ENCODE data around the gene ACACA. TPM values are rescaled to one million over a fixed set of nuclear protein-coding genes. Genes with fewer than 3 reads are reported as not detected.
A peak's percentile ranks its signal among the peaks of the same experiment; 100 is the strongest.
"Not testable (repeated sequence)": the region's sequence is repeated elsewhere in the genome, so short reads cannot be mapped to it uniquely, and the experiment has no call there.

ACACA gene
- total RNA-seq, 1 donor from 2014 or later: 122 TPM

DNA sequence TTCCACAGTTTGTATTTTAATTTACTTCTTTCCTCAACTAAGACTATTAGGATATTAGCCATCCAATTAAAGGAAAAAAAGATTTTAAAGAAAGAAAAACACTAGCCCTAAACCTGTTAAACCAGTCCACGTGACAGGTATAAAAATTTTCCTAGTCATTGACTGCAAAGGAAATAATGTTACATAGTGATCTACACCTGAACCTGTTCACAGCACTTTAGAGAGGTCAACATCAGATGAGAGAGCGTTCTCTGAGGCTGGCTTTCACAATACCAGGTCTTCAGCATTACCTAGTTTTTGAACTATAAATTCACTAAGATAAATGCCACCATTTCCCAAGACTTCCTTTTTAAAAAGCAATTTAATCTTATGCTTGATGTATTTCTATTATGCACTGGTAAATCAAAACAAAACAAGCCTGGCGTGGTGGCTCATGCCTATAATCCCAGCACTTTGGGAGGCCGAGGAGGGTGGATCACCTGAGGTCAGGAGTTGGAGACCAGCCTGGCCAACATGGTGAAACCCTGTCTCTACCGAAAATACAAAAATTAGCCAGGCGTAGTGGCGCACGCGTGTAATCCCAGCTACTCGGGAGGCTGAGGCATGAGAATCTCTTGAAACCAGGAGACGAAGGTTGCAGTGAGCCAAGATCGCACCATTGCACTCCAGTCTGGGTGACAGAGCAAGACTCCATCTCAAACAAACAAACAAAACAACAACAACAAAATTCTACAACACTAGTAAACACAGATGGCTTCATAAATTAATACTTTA, 49.7 kb downstream of the ACACA start:
- Mint-ChIP-seq H3K4me1 (peaks cover 25% of the 10 kb centered on the region), H3K36me3 (ENCODE audit: low read depth) (peaks cover 18% of the 10 kb centered on the region), H3K4me3 (peak overlapping the region; percentile 97)
- not testable (repeated sequence) for DNase-seq, H3K27ac Mint-ChIP-seq, H3K27me3 Mint-ChIP-seq, H3K9me3 Mint-ChIP-seq
- intact Hi-C loops (cut with micrococcal nuclease): loop anchor here (5.0 kb wide), 1 partner anchor 410 kb away; the partner anchor contains the start of gene AATF

DNA sequence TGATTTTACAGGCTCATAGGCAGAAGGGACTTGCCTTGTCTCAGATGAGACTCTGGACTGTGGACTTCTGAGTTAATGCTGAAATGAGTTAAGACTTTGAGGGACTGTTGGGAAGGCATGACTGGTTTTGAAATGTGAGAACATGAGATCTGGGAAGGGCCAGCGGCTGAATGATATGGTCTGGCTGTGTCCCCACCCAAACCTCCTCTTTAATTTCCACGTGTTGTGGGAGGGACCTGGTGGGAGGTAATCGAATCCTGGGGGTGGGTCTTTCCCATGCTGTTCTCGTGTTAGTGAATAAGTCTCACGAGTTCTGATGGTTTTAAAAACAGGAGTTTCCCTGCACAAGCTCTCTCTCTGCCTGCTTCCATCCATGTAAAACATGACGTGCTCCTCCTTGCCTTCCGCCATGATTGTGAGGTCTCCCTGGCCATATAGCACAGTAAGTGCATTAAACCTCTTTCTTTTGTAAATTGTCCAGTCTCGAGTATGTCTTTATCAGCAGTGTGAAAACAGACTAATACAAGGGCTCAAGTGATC, 59.7 kb downstream of the ACACA start:
- H3K27ac Mint-ChIP-seq; intact Hi-C loops (cut with micrococcal nuclease); H3K4me3 Mint-ChIP-seq; H3K9me3 Mint-ChIP-seq; DNase-seq; H3K27me3 Mint-ChIP-seq: not testable (repeated sequence)
- peaks cover 18% of the 10 kb centered on the region for H3K4me1 Mint-ChIP-seq
- peaks cover 30% of the 10 kb centered on the region for H3K36me3 Mint-ChIP-seq (ENCODE audit: low read depth)

DNA sequence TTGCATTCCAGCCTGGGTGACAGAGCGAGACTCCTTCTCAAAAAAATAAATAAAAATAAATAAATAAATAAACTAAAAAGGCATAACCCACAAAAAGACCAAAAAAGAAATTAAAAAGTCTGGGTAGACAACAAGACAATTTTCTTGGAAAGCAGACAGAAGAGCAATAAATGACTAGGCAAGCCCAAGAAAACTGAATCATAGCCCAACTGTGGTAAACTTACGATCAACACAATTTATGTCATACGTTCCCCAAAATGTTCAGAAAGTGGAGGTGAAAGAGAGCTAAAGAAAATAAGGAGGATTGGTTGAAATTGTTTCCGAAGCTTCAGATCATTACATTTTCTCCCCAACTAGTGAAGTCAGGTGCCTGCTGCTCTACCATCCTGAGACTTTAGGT, 62.1 kb downstream of the ACACA start:
- no peaks in the 10 kb centered on the region for H3K27me3 Mint-ChIP-seq
- no peak overlapping the region for H3K4me3 Mint-ChIP-seq
- DNase-seq: no peak
- peaks cover 35% of the 10 kb centered on the region for H3K36me3 Mint-ChIP-seq (ENCODE audit: low read depth)
- peak overlapping the region; percentile 53 for H3K27ac Mint-ChIP-seq
- intact Hi-C loops (cut with micrococcal nuclease): no loop called here
- H3K9me3 Mint-ChIP-seq: no peaks in the 10 kb centered on the region
- peaks cover 18% of the 10 kb centered on the region for H3K4me1 Mint-ChIP-seq

DNA sequence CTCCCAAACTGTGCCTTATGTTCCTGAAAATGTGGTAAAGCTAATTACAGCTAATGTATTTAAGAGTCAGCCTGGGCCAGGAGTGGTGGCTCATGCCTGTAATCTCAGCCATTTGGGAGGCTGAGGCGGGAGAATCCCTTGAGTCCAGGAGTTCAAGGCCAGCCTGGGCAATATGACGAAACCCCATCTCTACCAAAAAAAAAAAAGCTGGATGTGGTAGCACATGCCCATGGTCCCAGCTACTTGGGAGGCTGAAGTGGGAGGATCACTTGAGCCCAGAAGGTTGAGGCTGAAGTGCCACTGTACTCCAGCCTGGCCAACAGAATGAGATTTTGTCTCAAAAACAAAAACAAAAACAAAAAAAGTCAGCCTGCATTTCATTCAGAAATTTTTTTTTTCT, 64.0 kb downstream of the ACACA start:
- H3K4me3 Mint-ChIP-seq: no peak overlapping the region
- peaks cover 18% of the 10 kb centered on the region for H3K4me1 Mint-ChIP-seq
- no peak for DNase-seq
- no peaks in the 10 kb centered on the region for H3K9me3 Mint-ChIP-seq
- peaks cover 45% of the 10 kb centered on the region for H3K36me3 Mint-ChIP-seq (ENCODE audit: low read depth)
- H3K27ac Mint-ChIP-seq: no peak overlapping the region
- intact Hi-C loops (cut with micrococcal nuclease): no loop called here
- no peaks in the 10 kb centered on the region for H3K27me3 Mint-ChIP-seq

DNA sequence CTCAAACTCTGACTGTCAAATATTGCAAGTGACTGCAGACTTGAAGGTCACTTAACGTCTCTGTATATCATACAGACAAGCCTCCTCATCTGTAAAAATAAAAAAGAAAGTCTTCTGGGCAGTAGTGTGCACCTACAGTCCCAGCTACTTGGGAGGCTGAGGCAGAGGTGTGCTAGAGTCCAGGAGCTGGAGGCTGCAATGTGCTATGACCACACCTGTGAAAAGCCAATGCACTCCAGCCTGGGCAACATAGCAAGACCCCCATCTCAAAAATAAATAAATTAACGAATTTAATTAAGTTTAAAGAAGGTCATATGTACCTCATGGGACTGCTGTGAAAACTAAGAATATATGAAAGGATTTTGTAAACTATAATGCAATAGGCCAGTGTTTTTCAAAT, 65.8 kb downstream of the ACACA start:
- DNase-seq: no peak
- Mint-ChIP-seq H3K4me1 (peaks cover 14% of the 10 kb centered on the region), H3K27me3 (no peaks in the 10 kb centered on the region), H3K27ac (no peak overlapping the region), H3K4me3 (no peak overlapping the region), H3K36me3 (ENCODE audit: low read depth) (peaks cover 37% of the 10 kb centered on the region), H3K9me3 (no peaks in the 10 kb centered on the region)
- intact Hi-C loops (cut with micrococcal nuclease): no loop called here

DNA sequence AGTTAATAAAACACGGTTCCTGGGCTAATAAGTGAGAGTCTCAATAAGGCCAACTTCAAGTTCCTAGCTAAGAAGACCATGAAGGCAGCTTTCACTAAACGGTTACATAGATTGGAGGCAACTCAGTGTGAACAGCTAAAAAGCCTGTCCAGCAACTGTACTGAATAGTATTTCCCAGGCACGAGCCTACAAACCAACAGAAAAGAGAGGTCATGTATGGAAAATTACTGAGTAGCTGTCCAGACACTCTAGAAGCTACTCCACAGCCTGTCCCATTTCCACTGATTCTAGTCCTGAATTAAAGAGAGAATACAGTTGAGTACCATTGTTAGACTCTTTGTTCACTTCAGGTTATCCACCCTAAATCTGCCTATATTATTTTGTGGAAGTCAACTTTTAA, 67.3 kb downstream of the ACACA start:
- Mint-ChIP-seq H3K9me3 (no peaks in the 10 kb centered on the region), H3K4me3 (no peak overlapping the region), H3K36me3 (ENCODE audit: low read depth) (peaks cover 28% of the 10 kb centered on the region), H3K27me3 (no peaks in the 10 kb centered on the region), H3K4me1 (peaks cover 5% of the 10 kb centered on the region), H3K27ac (peak overlapping the region; percentile 43)
- DNase-seq: no peak
- intact Hi-C loops (cut with micrococcal nuclease): no loop called here

DNA sequence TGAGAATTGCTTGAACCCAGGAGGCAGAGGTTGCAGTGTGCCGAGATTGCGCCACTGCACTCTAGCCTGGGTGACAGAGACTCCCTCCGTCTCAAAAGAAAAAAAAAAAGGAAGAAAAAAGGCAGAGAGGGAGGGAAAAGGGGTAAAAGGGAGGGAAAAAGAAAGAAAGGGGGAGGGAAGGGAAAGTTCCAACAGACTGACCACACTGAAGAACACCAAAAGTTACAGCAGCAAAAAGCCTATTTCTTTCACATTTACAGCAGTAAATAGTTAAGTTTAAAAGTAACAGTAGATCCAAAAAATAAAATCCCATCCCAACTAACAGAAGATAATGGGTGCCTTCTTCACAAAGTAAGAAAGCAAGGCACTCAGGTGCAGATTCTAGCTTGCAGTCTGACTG, 67.8 kb downstream of the ACACA start:
- DNase-seq: no peak
- Mint-ChIP-seq H3K9me3 (no peaks in the 10 kb centered on the region), H3K4me1 (peaks cover 3% of the 10 kb centered on the region), H3K4me3 (no peak overlapping the region), H3K27me3 (no peaks in the 10 kb centered on the region), H3K36me3 (ENCODE audit: low read depth) (peaks cover 27% of the 10 kb centered on the region), H3K27ac (no peak overlapping the region)
- intact Hi-C loops (cut with micrococcal nuclease): no loop called here

DNA sequence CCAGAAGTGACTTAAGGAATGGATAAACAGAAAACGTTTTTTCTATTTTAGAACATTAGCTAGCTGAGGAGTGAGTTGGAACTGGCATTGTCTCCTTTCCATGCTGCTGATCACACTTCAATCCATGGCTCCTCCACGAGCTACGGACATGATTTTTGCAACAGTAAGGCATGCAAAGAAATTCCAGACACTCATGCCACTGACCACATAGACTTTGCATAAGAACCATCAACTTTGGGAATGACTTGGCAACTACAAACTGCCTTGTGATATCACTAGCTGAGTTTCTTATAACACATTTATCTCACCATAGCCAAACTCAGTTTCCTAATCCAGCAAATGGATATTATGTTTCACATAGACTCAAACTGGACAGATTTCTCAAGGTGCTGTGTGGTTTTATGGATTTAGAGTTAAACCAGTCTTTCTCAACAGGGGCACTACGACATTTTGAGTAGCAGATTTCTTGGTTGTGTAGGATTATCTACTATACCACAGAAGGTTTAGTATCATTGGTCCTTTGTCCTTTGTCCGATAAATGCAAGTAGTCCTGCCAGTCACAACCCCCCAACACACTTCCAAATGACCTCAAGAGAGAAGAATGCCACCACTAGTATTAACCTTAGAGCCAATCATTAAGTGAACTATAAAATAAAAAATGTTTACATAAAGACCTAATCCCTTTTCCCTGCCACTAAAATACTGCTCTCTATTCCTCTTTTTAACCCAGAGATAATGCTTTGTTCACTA, 79.1 kb downstream of the ACACA start:
- Mint-ChIP-seq H3K27ac (no peak overlapping the region), H3K27me3 (no peaks in the 10 kb centered on the region), H3K36me3 (ENCODE audit: low read depth) (peaks cover 36% of the 10 kb centered on the region), H3K4me1 (no peaks in the 10 kb centered on the region), H3K9me3 (no peaks in the 10 kb centered on the region), H3K4me3 (no peak overlapping the region)
- DNase-seq: no peak
- intact Hi-C loops (cut with micrococcal nuclease): no loop called here

DNA sequence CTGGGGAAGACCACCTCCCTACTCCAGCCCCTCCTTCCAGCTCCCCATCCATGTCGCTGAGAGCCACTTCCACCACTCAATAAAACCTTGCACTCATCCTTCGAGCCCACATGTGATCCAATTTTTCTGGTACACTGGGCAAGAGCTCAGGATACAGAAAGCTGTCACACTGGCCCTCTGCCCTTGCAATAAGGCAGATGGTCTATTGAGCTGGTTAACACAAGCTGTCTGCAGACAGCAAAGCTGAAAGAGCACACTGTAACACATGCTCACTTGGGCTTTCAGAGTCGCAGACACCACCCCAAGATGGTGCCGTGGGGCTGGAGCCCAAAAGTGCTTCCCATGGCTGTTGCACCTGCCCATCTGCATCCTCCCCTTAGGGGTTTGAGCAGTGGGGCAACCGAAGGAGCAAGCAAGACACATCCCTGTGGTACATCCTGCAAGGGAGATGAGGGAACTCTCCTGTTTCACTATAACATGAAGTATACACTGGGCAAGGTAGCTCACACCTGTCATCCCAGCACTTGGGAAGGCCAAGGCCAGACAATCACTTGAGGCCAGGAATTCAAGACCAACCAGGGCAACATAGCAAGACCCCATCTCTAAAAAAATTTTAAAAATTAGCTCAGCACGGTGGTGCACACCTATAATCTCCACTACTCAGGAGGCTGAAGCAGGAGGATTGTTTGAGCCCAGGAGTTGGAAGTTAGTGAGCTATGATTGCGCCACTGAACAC, 83.6 kb downstream of the ACACA start:
- Mint-ChIP-seq H3K4me3 (no peak overlapping the region), H3K27me3 (no peaks in the 10 kb centered on the region), H3K36me3 (ENCODE audit: low read depth) (peaks cover 19% of the 10 kb centered on the region), H3K4me1 (no peaks in the 10 kb centered on the region), H3K27ac (no peak overlapping the region), H3K9me3 (no peaks in the 10 kb centered on the region)
- DNase-seq: no peak
- intact Hi-C loops (cut with micrococcal nuclease): no loop called here

DNA sequence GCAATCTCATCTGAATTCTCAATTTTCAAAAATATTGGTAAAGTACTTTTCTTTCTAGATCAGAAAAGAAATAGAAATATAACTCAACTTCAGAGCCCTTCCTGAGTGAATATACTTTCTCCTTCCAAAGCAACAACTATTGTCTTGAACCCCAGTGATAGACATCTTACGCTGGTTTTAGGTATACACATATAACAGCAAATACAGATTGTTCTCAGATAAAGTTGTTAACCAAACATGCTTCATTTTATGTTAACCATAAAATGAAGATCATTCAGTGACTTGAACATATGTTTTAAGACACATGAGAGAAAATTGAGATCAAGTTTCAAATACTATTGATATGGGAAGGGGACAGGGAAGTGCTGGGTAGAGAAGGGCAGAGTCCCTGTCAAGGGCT, 84.5 kb downstream of the ACACA start:
- intact Hi-C loops (cut with micrococcal nuclease): no loop called here

DNA sequence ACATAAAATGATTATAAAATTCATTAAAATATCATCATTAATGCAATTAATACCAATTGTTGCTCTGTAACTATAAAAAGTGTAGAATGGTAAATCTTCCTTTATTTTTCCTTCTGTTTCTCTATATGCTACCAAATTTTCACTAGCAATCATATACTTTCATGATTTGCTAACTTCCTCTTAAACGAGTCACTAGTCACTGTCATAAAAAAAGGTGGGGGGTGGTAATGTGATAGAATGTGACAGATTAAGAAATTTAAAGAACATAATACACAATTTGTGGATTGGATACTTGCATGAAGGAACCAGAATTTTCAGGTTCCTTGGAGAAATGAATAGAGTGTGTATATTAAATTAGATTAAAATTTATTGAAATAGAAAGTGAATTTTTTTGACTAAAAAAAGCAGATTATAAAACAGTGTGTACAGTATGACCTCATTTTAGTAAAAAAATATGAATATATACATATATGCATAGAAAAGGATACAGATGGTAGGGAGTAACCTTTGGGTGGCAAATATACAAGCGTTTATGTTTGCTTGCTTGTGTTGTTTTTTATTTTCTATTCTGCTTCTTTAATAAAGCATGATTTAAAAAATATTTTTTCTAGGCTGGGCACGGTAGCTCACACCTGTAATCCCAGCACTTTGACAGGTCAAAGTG, 87.6 kb downstream of the ACACA start:
- intact Hi-C loops (cut with micrococcal nuclease): no loop called here
- Mint-ChIP-seq H3K4me3 (no peak overlapping the region), H3K9me3 (no peaks in the 10 kb centered on the region), H3K36me3 (ENCODE audit: low read depth) (peaks cover 24% of the 10 kb centered on the region), H3K27ac (no peak overlapping the region), H3K4me1 (no peaks in the 10 kb centered on the region), H3K27me3 (no peaks in the 10 kb centered on the region)
- DNase-seq: no peak

More for the DNA sequence above, 84.5 kb downstream of the ACACA start:
- no peak overlapping the region for H3K27ac Mint-ChIP-seq
- no peak overlapping the region for H3K4me3 Mint-ChIP-seq
- no peak for DNase-seq
- H3K27me3 Mint-ChIP-seq: no peaks in the 10 kb centered on the region
- H3K4me1 Mint-ChIP-seq: no peaks in the 10 kb centered on the region
- peaks cover 16% of the 10 kb centered on the region for H3K36me3 Mint-ChIP-seq (ENCODE audit: low read depth)
- no peaks in the 10 kb centered on the region for H3K9me3 Mint-ChIP-seq

DNA sequence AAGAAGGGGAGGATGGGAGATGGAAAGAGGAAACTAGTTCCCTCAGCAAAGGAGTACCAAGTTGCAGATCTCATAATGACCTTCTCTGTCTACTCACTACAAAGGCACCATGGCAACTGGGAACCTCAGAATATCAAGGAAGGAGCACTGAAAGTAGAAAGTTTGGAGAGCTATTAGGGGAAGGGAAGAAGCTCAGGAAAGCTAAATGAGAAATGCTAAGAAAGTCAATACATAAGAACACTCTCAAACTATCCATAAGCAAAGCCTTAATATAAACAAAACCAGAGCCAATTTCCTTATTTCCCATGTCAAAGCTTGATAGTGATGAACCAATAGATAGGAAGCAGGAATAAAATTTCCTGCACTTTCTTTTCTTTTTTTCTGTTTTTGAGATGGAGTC, 88.8 kb downstream of the ACACA start:
- Mint-ChIP-seq H3K36me3 (ENCODE audit: low read depth) (peaks cover 21% of the 10 kb centered on the region), H3K27ac (no peak overlapping the region), H3K4me1 (no peaks in the 10 kb centered on the region), H3K9me3 (no peaks in the 10 kb centered on the region), H3K27me3 (no peaks in the 10 kb centered on the region), H3K4me3 (no peak overlapping the region)
- no peak for DNase-seq
- intact Hi-C loops (cut with micrococcal nuclease): no loop called here

DNA sequence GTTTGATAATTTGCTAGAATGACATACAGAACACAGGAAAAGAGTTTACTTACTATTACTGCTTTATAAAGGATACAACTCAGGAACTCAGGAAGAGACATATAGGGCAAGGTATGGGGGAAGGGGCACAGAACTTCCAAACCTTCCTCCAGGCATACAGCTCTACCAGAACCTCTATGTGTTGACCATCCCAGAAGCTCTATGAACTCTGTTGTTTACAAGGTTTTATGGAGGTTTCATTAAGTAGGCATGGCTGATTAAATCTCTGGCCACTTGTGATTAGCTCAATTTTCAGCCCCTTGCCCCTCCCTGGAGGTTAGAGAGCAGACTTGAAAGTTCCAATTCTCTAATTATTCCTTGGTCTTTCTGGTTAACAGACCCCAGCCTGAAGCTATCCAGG, 91.0 kb downstream of the ACACA start:
- no peak overlapping the region for H3K27ac Mint-ChIP-seq
- no peaks in the 10 kb centered on the region for H3K27me3 Mint-ChIP-seq
- H3K9me3 Mint-ChIP-seq: no peaks in the 10 kb centered on the region
- DNase-seq: no peak
- H3K36me3 Mint-ChIP-seq (ENCODE audit: low read depth): peaks cover 31% of the 10 kb centered on the region
- intact Hi-C loops (cut with micrococcal nuclease): no loop called here
- no peak overlapping the region for H3K4me3 Mint-ChIP-seq
- H3K4me1 Mint-ChIP-seq: peaks cover 4% of the 10 kb centered on the region

Measured in activated CD4-positive, alpha-beta T cell treated with anti-CD3 and anti-CD28 coated beads, Interleukin-2, amount 10 ng/mL, durations not matched to agents 24 days and 14 days (primary cell).